H9 (cell line): ENCODE data around the gene YDJC. TPM values are rescaled to one million over a fixed set of nuclear protein-coding genes. Genes with fewer than 3 reads are reported as not detected.
A peak's percentile ranks its signal among the peaks of the same experiment; 100 is the strongest.

Source experiments
- DNase-seq: peaks from one replicate; pipeline ENCODE4 v3.0.0-alpha.2; 2017
- H2AFZ ChIP-seq: one replicate; pipeline ENCODE4 v1.6.1; 2013; ENCODE audit warnings: mild to moderate bottlenecking, low read length, control low read depth, moderate library complexity
- H2AK5ac ChIP-seq: 2 replicates; pipeline ENCODE4 v1.6.1; 2013; ENCODE audit warnings: low read length, control low read depth, mixed read lengths; ENCODE audit not compliant: insufficient read length
- H2BK120ac ChIP-seq: one replicate; pipeline ENCODE4 v1.6.1; 2013; ENCODE audit warnings: low read depth, mild to moderate bottlenecking, low read length, control low read depth, inconsistent platforms; ENCODE audit not compliant: poor library complexity, severe bottlenecking
- H2BK12ac ChIP-seq: 2 replicates; pipeline ENCODE4 v1.6.1; 2013; ENCODE audit warnings: low read length, control low read depth, mixed read lengths, low read depth; ENCODE audit not compliant: insufficient read length
- H2BK15ac ChIP-seq: 2 replicates; pipeline ENCODE4 v1.6.1; 2013; ENCODE audit warnings: low read depth, low read length, control low read depth
- H2BK20ac ChIP-seq: one replicate; pipeline ENCODE4 v1.6.1; 2013; ENCODE audit warnings: low read depth, mild to moderate bottlenecking, low read length, control low read depth, inconsistent platforms; ENCODE audit not compliant: poor library complexity, severe bottlenecking
- H2BK5ac ChIP-seq: 2 replicates; pipeline ENCODE4 v1.6.1; 2013; ENCODE audit warnings: low read length, control low read depth, mixed read lengths; ENCODE audit not compliant: insufficient read length
- H3K14ac ChIP-seq: 2 replicates; pipeline ENCODE4 v1.6.1; 2013; ENCODE audit warnings: low read length, control low read depth; ENCODE audit not compliant: insufficient read depth
- H3K18ac ChIP-seq: 2 replicates; pipeline ENCODE4 v1.6.1; 2013; ENCODE audit warnings: low read depth, mild to moderate bottlenecking, mixed read lengths, low read length, control low read depth; ENCODE audit not compliant: insufficient read length
- H3K23ac ChIP-seq: 2 replicates; pipeline ENCODE4 v1.6.1; 2013; ENCODE audit warnings: low read length, control low read depth, mixed read lengths, low read depth; ENCODE audit not compliant: insufficient read length
- H3K23me2 ChIP-seq: 2 replicates; pipeline ENCODE4 v1.6.1; 2013; ENCODE audit warnings: low read depth, mild to moderate bottlenecking, mixed read lengths, low read length, control low read depth; ENCODE audit not compliant: insufficient read length, poor library complexity, severe bottlenecking
- H3K27ac ChIP-seq: 2 replicates; pipeline ENCODE4 v1.5.1; 2013; ENCODE audit warnings: low read length, control low read depth, mixed read lengths, low read depth; ENCODE audit not compliant: insufficient read length
- H3K27me3 ChIP-seq: 2 replicates; pipeline ENCODE4 v1.6.1; 2013; ENCODE audit warnings: low read length, control low read depth, inconsistent platforms; ENCODE audit not compliant: insufficient read depth
- H3K4ac ChIP-seq: 2 replicates; pipeline ENCODE4 v1.6.1; 2013; ENCODE audit warnings: low read depth, mild to moderate bottlenecking, control low read depth, inconsistent platforms, low read length, moderate library complexity
- H3K4me1 ChIP-seq: 2 replicates; pipeline ENCODE4 v1.6.1; 2013; ENCODE audit warnings: low read length, control low read depth, inconsistent platforms; ENCODE audit not compliant: insufficient read depth
- H3K4me2 ChIP-seq: 2 replicates; pipeline ENCODE4 v1.6.1; 2013; ENCODE audit warnings: low read length, control low read depth, mixed read lengths; ENCODE audit not compliant: insufficient read length, insufficient read depth
- H3K56ac ChIP-seq: 2 replicates; pipeline ENCODE4 v1.6.1; 2013; ENCODE audit warnings: low read depth, mild to moderate bottlenecking, mixed read lengths, low read length, control low read depth; ENCODE audit not compliant: insufficient read length
- H3K79me1 ChIP-seq: 2 replicates; pipeline ENCODE4 v1.6.1; 2013; ENCODE audit warnings: low read depth, mild to moderate bottlenecking, moderate library complexity, low read length, control low read depth, inconsistent platforms; ENCODE audit not compliant: insufficient read depth, poor library complexity, severe bottlenecking
- H3K79me2 ChIP-seq: 2 replicates; pipeline ENCODE4 v1.6.1; 2013; ENCODE audit warnings: low read length, control low read depth, inconsistent platforms; ENCODE audit not compliant: insufficient read depth
- H3K9ac ChIP-seq: 2 replicates; pipeline ENCODE4 v1.6.1; 2013; ENCODE audit warnings: low read length, control low read depth, mixed read lengths; ENCODE audit not compliant: insufficient read length; ENCODE audit errors: extremely low read depth
- H3K9me3 ChIP-seq: one replicate; pipeline ENCODE4 v1.6.1; 2013; ENCODE audit warnings: low read depth, low read length, inconsistent platforms; ENCODE audit not compliant: control insufficient read depth
- H3T11ph ChIP-seq: one replicate; pipeline ENCODE4 v1.6.1; 2013; ENCODE audit warnings: mild to moderate bottlenecking, low read length, control low read depth, inconsistent platforms
- H4K20me1 ChIP-seq: one replicate; pipeline ENCODE4 v1.6.1; 2013; ENCODE audit not compliant: control insufficient read depth, insufficient read length, insufficient read depth
- H4K5ac ChIP-seq: 2 replicates; pipeline ENCODE4 v1.6.1; 2013; ENCODE audit warnings: low read depth, mild to moderate bottlenecking, mixed read lengths, low read length, control low read depth; ENCODE audit not compliant: insufficient read length
- H4K8ac ChIP-seq: replicated peaks from 2 replicates; pipeline ENCODE4 v1.6.1; 2013; ENCODE audit warnings: low read length, control low read depth, mixed read lengths, low read depth; ENCODE audit not compliant: insufficient read length
- H4K91ac ChIP-seq: 2 replicates; pipeline ENCODE4 v1.6.1; 2013; ENCODE audit warnings: low read depth, mild to moderate bottlenecking, moderate library complexity, mixed read lengths, low read length, control low read depth; ENCODE audit not compliant: insufficient read length
- H3K27ac Mint-ChIP-seq, 3 experiments: 2 replicates in 2 of 3; 3 replicates in 1 of 3; pipeline ENCODE4 v1.8.0; 2020 to 2021; ENCODE audit warnings: mixed read lengths in 3 of 3, mild to moderate bottlenecking in 1 of 3, moderate library complexity in 1 of 3
- H3K27me3 Mint-ChIP-seq: 2 replicates; pipeline ENCODE4 v1.8.0; 2021; ENCODE audit warnings: low read depth, mild to moderate bottlenecking, moderate library complexity, mixed read lengths
- H3K36me3 Mint-ChIP-seq, 3 experiments: 2 replicates in 2 of 3; 3 replicates in 1 of 3; pipeline ENCODE4 v1.8.0; 2020 to 2021; ENCODE audit warnings: low read depth in 3 of 3, mixed read lengths in 3 of 3; ENCODE audit not compliant: insufficient read depth in 1 of 3
- H3K4me1 Mint-ChIP-seq, 2 experiments: 2 replicates each; pipeline ENCODE4 v1.8.0; 2020; ENCODE audit warnings: mixed read lengths in 2 of 2
- H3K4me3 Mint-ChIP-seq, 2 experiments: 2 replicates in 1 of 2; 3 replicates in 1 of 2; pipeline ENCODE4 v1.8.0; 2020 to 2021; ENCODE audit warnings: mild to moderate bottlenecking in 2 of 2, mixed read lengths in 2 of 2, moderate library complexity in 1 of 2
- H3K9me3 Mint-ChIP-seq, 2 experiments: 2 replicates in 1 of 2; 3 replicates in 1 of 2; pipeline ENCODE4 v1.8.0; 2020; ENCODE audit warnings: mild to moderate bottlenecking in 2 of 2, mixed read lengths in 2 of 2, moderate library complexity in 1 of 2
- CTCF ChIP-seq: fragments of 200-600 bp; sonication (generic); conservative IDR thresholded peaks from 3 replicates; pipeline ENCODE4 v1.8.0; 2021; ENCODE audit warnings: antibody characterized with exemption, mild to moderate bottlenecking
- WGBS: extraction: QIAGEN DNeasy Blood & Tissue Kit; methylation state at CpG from one replicate; pipeline ENCODE4 v1.1.7; 2013; ENCODE audit warnings: missing lambda C conversion rate, low lambda C conversion rate, mixed read lengths; ENCODE audit not compliant: insufficient read length; ENCODE audit errors: extremely low coverage; 5-methylcytosine and 5-hydroxymethylcytosine counted together
- total RNA-seq: library from RNA; stranded (reverse); gene quantifications from 2 replicates; pipeline ENCODE4 v1.2.1, GENCODE V29; 2021

YDJC gene
- total RNA-seq, 1 experiment from 2014 or later: 30.2 TPM

- H2AFZ ChIP-seq: no peak overlapping the region
Observed at GRCh38 chr22:21624880-21625791, 4.7 kb downstream of the YDJC start.

More at GRCh38 chr22:21624880-21625791, 4.7 kb downstream of the YDJC start:
- Mint-ChIP-seq H3K36me3 (peaks cover 5 to 44% (median 33%) of the 10 kb centered on the region in 3 experiments), H3K27me3 (no peaks in the 10 kb centered on the region), H3K9me3 (no peaks in the 10 kb centered on the region), H3K4me1 (peaks cover 14% of the 10 kb centered on the region in 2 experiments), H3K4me3 (no peak overlapping the region), H3K27ac (peak overlapping the region in 2 of 3 experiments; percentile 53 to 90; a peak in 3 of 7 replicates)
- DNase-seq: no peak
- Histone ChIP-seq H2BK15ac (no peak overlapping the region), H3K9me3 (no peaks in the 10 kb centered on the region), H3K18ac (no peak overlapping the region), H3K4ac (no peak overlapping the region), H3K56ac (no peak overlapping the region), H3K9ac (no peak overlapping the region), H4K20me1 (no peaks in the 10 kb centered on the region), H2BK20ac (no peak overlapping the region), H4K5ac (no peak overlapping the region), H2BK120ac (no peak overlapping the region), H4K8ac (no peak overlapping the region), H3K4me2 (no peak overlapping the region), H2BK12ac (no peak overlapping the region), H2BK5ac (no peak overlapping the region), H3K23ac (no peak overlapping the region), H3K27ac (no peak overlapping the region), H3K23me2 (peaks cover 5% of the 10 kb centered on the region), H3K4me1 (no peaks in the 10 kb centered on the region; the same call in 1 of the 2 replicates), H3K27me3 (no peaks in the 10 kb centered on the region), H3T11ph (no peak overlapping the region), H4K91ac (no peak overlapping the region), H3K79me1 (peaks cover 2% of the 10 kb centered on the region), H3K14ac (no peak overlapping the region), H3K79me2 (no peaks in the 10 kb centered on the region), H2AK5ac (no peak overlapping the region)
- no CpG with 5 or more reads among the region's 12 CpGs for WGBS
- no peak for TF ChIP-seq CTCF
